GM12891 (cell line): Measurements from ENCODE around the gene COL7A1.

Experiments
- POLR2A ChIP-seq: IDR thresholded peaks from 2 replicates; pipeline ENCODE4 v1.6.1; 2011; ENCODE audit warnings: low read depth, low read length, control low read depth
- POLR2AphosphoS5 ChIP-seq: IDR thresholded peaks from 2 replicates; pipeline ENCODE4 v1.6.1; 2011; ENCODE audit warnings: low read depth, low read length, control low read depth

- TF ChIP-seq POLR2A (no peak), POLR2AphosphoS5 (no peak)
These were observed 12.4 kb upstream of the COL7A1 start for GRCh38 chr3:48607519-48607918.
